Uterus (tissue), 4 donors: ENCODE results near the gene MED23. TPM values are rescaled to one million over a fixed set of nuclear protein-coding genes. Genes with fewer than 3 reads are reported as not detected.

Experiments used
- DNase-seq, 2 donors: peaks; one replicate each; pipeline ENCODE4 v3.0.0-alpha.2; 2019 to 2020
- H3K27ac ChIP-seq, 2 donors: fragments of 200-600 bp; sonication (generic); 1 replicate in 1 of 2; 2 replicates in 1 of 2; pipeline ENCODE4 v1.5.1; 2016 to 2018
- H3K27me3 ChIP-seq, 2 donors: fragments of 200-600 bp; sonication (generic); one replicate each; pipeline ENCODE4 v1.5.1; 2018 to 2019; ENCODE audit warnings: control low read depth in 1 of 2
- H3K36me3 ChIP-seq, 2 donors: fragments of 200-600 bp; sonication (generic); one replicate each; pipeline ENCODE4 v1.5.1; 2019; ENCODE audit warnings: control low read depth in 1 of 2
- H3K4me1 ChIP-seq, 2 donors: fragments of 200-600 bp; sonication (generic); one replicate each; pipeline ENCODE4 v1.5.1; 2018 to 2019; ENCODE audit warnings: control low read depth in 1 of 2
- H3K4me3 ChIP-seq, 2 donors: fragments of 200-600 bp; sonication (generic); 1 replicate in 1 of 2; 2 replicates in 1 of 2; pipeline ENCODE4 v1.5.1; 2018 to 2019; ENCODE audit warnings: mild to moderate bottlenecking in 1 of 2
- H3K9me3 ChIP-seq, 2 donors: fragments of 200-600 bp; sonication (generic); one replicate each; pipeline ENCODE4 v1.5.1; 2019; ENCODE audit warnings: control low read depth in 1 of 2
- CTCF ChIP-seq, 4 experiments: fragments of 200-600 bp in 2 of 4; fragments of 450-650 bp in 2 of 4; sonication (generic) in 2 of 4; IDR thresholded peaks; one replicate each; pipeline ENCODE4 v1.5.1; 2016 to 2019; ENCODE audit warnings: antibody characterized with exemption in 4 of 4, mild to moderate bottlenecking in 2 of 4, moderate library complexity in 1 of 4
- POLR2A ChIP-seq, 2 donors: fragments of 450-650 bp; IDR thresholded peaks; one replicate each; pipeline ENCODE4 v1.6.1; 2016; ENCODE audit warnings: antibody characterized with exemption in 2 of 2, mild to moderate bottlenecking in 1 of 2, moderate library complexity in 1 of 2
- intact Hi-C: fragments of 100-400 bp; cut with DNase I; formaldehyde crosslinking; loops from one replicate; pipeline ENCODE4 v1.15.1; 2023; ENCODE audit warnings: low total_unique reads
- total RNA-seq, 4 donors: library from RNA; depleted of rRNA in 3 of 4; stranded (reverse); fragments of >200 nt in 3 of 4; gene quantifications; one replicate each; pipeline versions ENCODE4 v1.1.0 to v1.2.4, GENCODE V29; 2014 to 2023
- donor health status: DM: yes; HTN: yes; CAD: no.

The MED23 gene
- total RNA-seq, 4 donors from 2014 or later, result 22.0 to 68.8 (median 35.9) TPM

- intact Hi-C loops, result no loop called here
- no peak overlapping the region for H3K4me3 ChIP-seq
- H3K36me3 ChIP-seq, result no peaks in the 10 kb centered on the region
- no peak overlapping the region for H3K27ac ChIP-seq
- no peaks in the 10 kb centered on the region for H3K27me3 ChIP-seq
- no peaks in the 10 kb centered on the region for H3K9me3 ChIP-seq
- TF ChIP-seq CTCF (IDR thresholded peaks at IDR 0.05) (no peak), POLR2A (IDR thresholded peaks at IDR 0.05) (no peak)
- no peak for DNase-seq
- H3K4me1 ChIP-seq, result no peaks in the 10 kb centered on the region
Measured at GRCh38 chr6:131592935-131593334, 35.1 kb downstream of the MED23 start.

- Histone ChIP-seq H3K27ac (no peak overlapping the region), H3K36me3 (no peaks in the 10 kb centered on the region), H3K4me3 (no peak overlapping the region), H3K27me3 (no peaks in the 10 kb centered on the region), H3K4me1 (no peaks in the 10 kb centered on the region), H3K9me3 (no peaks in the 10 kb centered on the region)
- intact Hi-C loops, result no loop called here
- DNase-seq, result no peak
- no peak for TF ChIP-seq POLR2A (IDR thresholded peaks at IDR 0.05)
- TF ChIP-seq CTCF (IDR thresholded peaks at IDR 0.05), result no peak
Measured at GRCh38 chr6:131588643-131589042, 39.4 kb downstream of the MED23 start.

DNA sequence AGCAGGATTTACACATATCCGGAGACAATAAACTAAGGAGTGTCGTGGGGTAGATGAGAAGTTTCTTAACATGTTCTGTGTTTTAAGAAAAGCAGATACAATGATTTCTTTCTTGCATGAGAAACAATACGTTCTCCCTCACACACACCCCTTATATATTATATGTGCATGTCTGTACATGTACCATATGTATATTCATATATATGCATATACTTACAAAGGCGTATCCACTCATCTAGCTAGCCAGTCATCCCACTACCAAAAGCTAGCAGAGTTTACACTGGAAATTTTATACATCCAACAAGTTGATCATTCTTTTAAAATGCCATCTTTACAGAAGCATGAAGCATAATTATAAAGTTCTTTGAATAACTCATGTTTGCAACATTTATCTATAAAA lies 40.1 kb downstream of the MED23 start:
- Histone ChIP-seq H3K9me3 (no peaks in the 10 kb centered on the region), H3K4me3 (no peak overlapping the region), H3K4me1 (no peaks in the 10 kb centered on the region), H3K27ac (no peak overlapping the region), H3K36me3 (no peaks in the 10 kb centered on the region), H3K27me3 (no peaks in the 10 kb centered on the region)
- no peak for DNase-seq
- intact Hi-C loops, result no loop called here
- TF ChIP-seq POLR2A (IDR thresholded peaks at IDR 0.05) (no peak), CTCF (IDR thresholded peaks at IDR 0.05) (no peak)

DNA sequence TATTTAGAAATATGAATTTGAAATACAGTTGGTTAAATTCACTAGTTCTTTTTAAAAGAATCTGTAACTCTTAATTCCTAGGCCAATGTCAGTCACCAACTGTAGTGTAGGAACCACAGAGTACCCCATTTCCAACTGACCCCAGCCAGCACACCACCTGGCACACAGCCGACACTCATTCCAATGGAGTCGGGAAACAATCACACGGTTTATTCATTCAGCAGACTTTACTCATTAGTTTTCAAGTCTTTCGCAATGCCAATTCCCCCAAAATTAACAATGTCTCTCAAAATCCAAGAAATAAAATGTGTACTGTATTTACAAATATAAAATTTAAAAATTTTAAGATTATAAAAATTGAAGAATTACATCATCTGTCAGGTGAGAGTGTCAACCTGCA lies 41.5 kb downstream of the MED23 start:
- TF ChIP-seq CTCF (IDR thresholded peaks at IDR 0.05) (no peak), POLR2A (IDR thresholded peaks at IDR 0.05) (no peak)
- no peak overlapping the region for H3K27ac ChIP-seq
- H3K9me3 ChIP-seq, result no peaks in the 10 kb centered on the region
- H3K27me3 ChIP-seq, result no peaks in the 10 kb centered on the region
- no peaks in the 10 kb centered on the region for H3K36me3 ChIP-seq
- intact Hi-C loops, result no loop called here
- no peak for DNase-seq
- H3K4me1 ChIP-seq, result no peaks in the 10 kb centered on the region
- no peak overlapping the region for H3K4me3 ChIP-seq

GRCh38 chr6:131581523-131581922 lies 46.5 kb downstream of the MED23 start:
- no peaks in the 10 kb centered on the region for H3K9me3 ChIP-seq
- TF ChIP-seq POLR2A (IDR thresholded peaks at IDR 0.05), result no peak
- no peak for TF ChIP-seq CTCF (IDR thresholded peaks at IDR 0.05)
- H3K27ac ChIP-seq, result no peak overlapping the region
- intact Hi-C loops, result no loop called here
- DNase-seq, result no peak
- no peak overlapping the region for H3K4me3 ChIP-seq
- H3K36me3 ChIP-seq, result no peaks in the 10 kb centered on the region
- H3K4me1 ChIP-seq, result no peaks in the 10 kb centered on the region
- no peaks in the 10 kb centered on the region for H3K27me3 ChIP-seq
